SK-N-SH (cell line): Measurements from ENCODE around the gene POU2F1. TPM values are rescaled to one million over a fixed set of nuclear protein-coding genes. Genes with fewer than 3 reads are reported as not detected.

Experiments
- CTCF ChIA-PET: fragments of 300-600, 350-600 bp; formaldehyde crosslinking; extraction: SDS; loops from one replicate; lab custom pipeline; 2021; lab: Yijun Ruan, JAX
- POLR2A ChIA-PET: fragments of 350-600 bp; sonication (Branson Sonifier 250); formaldehyde crosslinking; extraction: SDS; loops from one replicate; lab custom pipeline; 2020; ENCODE audit warnings: antibody characterized with exemption, inconsistent platforms; lab: Yijun Ruan, JAX
- DNase-seq: peaks from one replicate; pipeline ENCODE4 v3.0.0; 2012
- H2AFZ ChIP-seq: fragments of 200-600 bp; sonication (generic); 2 replicates; pipeline ENCODE4 v1.8.1; 2016; ENCODE audit warnings: antibody characterized with exemption, mild to moderate bottlenecking, low read depth
- H3F3A ChIP-seq: fragments of 200-600 bp; sonication (generic); replicated peaks from 2 replicates; pipeline ENCODE3; 2016; ENCODE audit warnings: antibody characterized with exemption, mild to moderate bottlenecking; ENCODE audit not compliant: insufficient read depth
- H3K27ac ChIP-seq, 2 experiments: fragments of 200-500 bp in 1 of 2; fragments of 200-600 bp in 1 of 2; sonication (Bioruptor generic) in 1 of 2; sonication (generic), shearing (Covaris generic) in 1 of 2; 2 replicates each; pipeline versions ENCODE4 v1.5.1 to v1.6.1; 2014 to 2016; ENCODE audit warnings: low read depth in 2 of 2, inconsistent platforms in 1 of 2, low read length in 1 of 2, mild to moderate bottlenecking in 1 of 2, mixed read lengths in 1 of 2
- H3K27me3 ChIP-seq: fragments of 200-600 bp; sonication (generic), shearing (Covaris generic); 2 replicates; pipeline ENCODE4 v1.6.1; 2016; ENCODE audit warnings: mixed run types; ENCODE audit not compliant: insufficient read depth
- H3K36me3 ChIP-seq, 2 experiments: fragments of 200-500 bp in 1 of 2; fragments of 200-600 bp in 1 of 2; sonication (Bioruptor generic) in 1 of 2; sonication (generic) in 1 of 2; replicated peaks in 1 of 2; 2 replicates each; pipeline versions ENCODE3 to v1.5.1; 2014 to 2016; ENCODE audit warnings: low read length in 1 of 2, mild to moderate bottlenecking in 1 of 2; ENCODE audit not compliant: insufficient read depth in 2 of 2, control insufficient read depth in 1 of 2
- H3K4me1 ChIP-seq, 2 experiments: fragments of 200-500 bp in 1 of 2; fragments of 200-600 bp in 1 of 2; sonication (Bioruptor generic) in 1 of 2; sonication (generic), shearing (Covaris generic) in 1 of 2; 2 replicates each; pipeline versions ENCODE4 v1.5.1 to v1.6.1; 2014 to 2016; ENCODE audit warnings: low read depth in 1 of 2, low read length in 1 of 2, mixed run types in 1 of 2; ENCODE audit not compliant: insufficient read depth in 2 of 2, control insufficient read depth in 1 of 2
- H3K4me2 ChIP-seq: fragments of 200-600 bp; sonication (generic), shearing (Covaris generic); 2 replicates; pipeline ENCODE4 v1.6.1; 2017; ENCODE audit warnings: mixed run types
- H3K4me3 ChIP-seq, 2 experiments: fragments of 200-500 bp in 1 of 2; fragments of 200-600 bp in 1 of 2; sonication (Bioruptor generic) in 1 of 2; sonication (generic), shearing (Covaris generic) in 1 of 2; 2 replicates each; pipeline versions ENCODE4 v1.5.1 to v1.8.1; 2014 to 2016; ENCODE audit warnings: low read depth in 2 of 2, inconsistent platforms in 1 of 2, low read length in 1 of 2, mild to moderate bottlenecking in 1 of 2, mixed read lengths in 1 of 2, moderate library complexity in 1 of 2
- H3K79me2 ChIP-seq: fragments of 200-600 bp; sonication (generic); 2 replicates; pipeline ENCODE4 v1.8.1; 2017; ENCODE audit warnings: mild to moderate bottlenecking; ENCODE audit not compliant: insufficient read depth
- H3K9ac ChIP-seq: fragments of 200-600 bp; sonication (generic); 2 replicates; pipeline ENCODE4 v1.6.1; 2017; ENCODE audit warnings: mixed run types
- H3K9me2 ChIP-seq: fragments of 200-600 bp; sonication (generic); 2 replicates; pipeline ENCODE4 v1.6.1; 2017; ENCODE audit warnings: mixed run types
- H3K9me3 ChIP-seq: fragments of 200-600 bp; sonication (generic); 2 replicates; pipeline ENCODE4 v1.6.1; 2017; ENCODE audit warnings: mixed run types, mild to moderate bottlenecking, moderate library complexity
- H4K20me1 ChIP-seq: fragments of 200-600 bp; sonication (generic); 2 replicates; pipeline ENCODE4 v1.6.1; 2017; ENCODE audit warnings: mild to moderate bottlenecking, mixed run types; ENCODE audit not compliant: insufficient read depth
- CHD2 ChIP-seq: fragments of 150-350 bp; IDR thresholded peaks from 2 replicates; pipeline ENCODE4 v1.6.1; 2018; ENCODE audit warnings: low read length; ENCODE audit not compliant: partially characterized antibody
- ELF1 ChIP-seq: IDR thresholded peaks from 2 replicates; pipeline ENCODE4 v1.4.0; 2012
- GABPA ChIP-seq: IDR thresholded peaks from 2 replicates; pipeline ENCODE4 v1.4.0; 2012; ENCODE audit warnings: low read depth, mild to moderate bottlenecking
- JUND ChIP-seq: IDR thresholded peaks from 2 replicates; pipeline ENCODE4 v1.4.0; 2012
- MXI1 ChIP-seq: IDR thresholded peaks from 2 replicates; pipeline ENCODE4 v1.6.1; 2012; ENCODE audit warnings: mild to moderate bottlenecking, low read depth, low read length, improper control_type of control experiment
- NFIC ChIP-seq: IDR thresholded peaks from 2 replicates; pipeline ENCODE4 v1.4.0; 2012; ENCODE audit warnings: borderline replicate concordance
- NRF1 ChIP-seq: IDR thresholded peaks from 2 replicates; pipeline ENCODE4 v1.6.1; 2012; ENCODE audit warnings: low read depth, mild to moderate bottlenecking, low read length
- RAD21 ChIP-seq: IDR thresholded peaks from 2 replicates; pipeline ENCODE4 v1.6.1; 2012; ENCODE audit warnings: mild to moderate bottlenecking, low read length
- RCOR1 ChIP-seq: fragments of 150-350 bp; IDR thresholded peaks from 2 replicates; pipeline ENCODE4 v1.6.1; 2017; ENCODE audit warnings: antibody characterized with exemption, low read length
- RFX5 ChIP-seq: IDR thresholded peaks from 2 replicates; pipeline ENCODE4 v1.6.1; 2012; ENCODE audit warnings: mild to moderate bottlenecking, improper control_type of control experiment, low read length
- SMC3 ChIP-seq: IDR thresholded peaks from 2 replicates; pipeline ENCODE4 v1.6.1; 2012; ENCODE audit warnings: low read depth, low read length, improper control_type of control experiment
- TAF1 ChIP-seq: IDR thresholded peaks from 2 replicates; pipeline ENCODE4 v1.6.1; 2012; ENCODE audit warnings: low read depth, mild to moderate bottlenecking, low read length, moderate library complexity, borderline replicate concordance
- TCF12 ChIP-seq: IDR thresholded peaks from 2 replicates; pipeline ENCODE4 v1.4.0; 2012
- TEAD4 ChIP-seq: IDR thresholded peaks from 2 replicates; pipeline ENCODE4 v1.4.0; 2012; ENCODE audit warnings: mild to moderate bottlenecking, borderline replicate concordance; ENCODE audit not compliant: insufficient read depth
- YY1 ChIP-seq: IDR thresholded peaks from 2 replicates; pipeline ENCODE4 v1.4.0; 2012; ENCODE audit warnings: low read depth, mild to moderate bottlenecking
- WGBS: methylation state at CpG from one replicate; pipeline ENCODE4 v1.1.6; 2017; ENCODE audit warnings: low lambda C conversion rate; 5-methylcytosine and 5-hydroxymethylcytosine counted together
- polyA plus RNA-seq, 3 experiments: library from polyadenylated mRNA; depleted of rRNA; stranded (reverse); fragments of >200 nt; gene quantifications; 2 replicates each; pipeline ENCODE4 v1.2.3, GENCODE V29; 2012
- TF ChIP-seq, protein P1 (sequence below): fragments of 200-600 bp; sonication (generic); IDR thresholded peaks from 2 replicates; pipeline ENCODE4 v1.6.1; 2017; ENCODE audit warnings: antibody characterized with exemption, mild to moderate bottlenecking, moderate library complexity
- TF ChIP-seq, protein P2 (sequence below): IDR thresholded peaks from 2 replicates; pipeline ENCODE4; 2012
- TF ChIP-seq, protein P3 (sequence below): IDR thresholded peaks from 2 replicates; pipeline ENCODE4 v1.4.0; 2012; ENCODE audit warnings: low read depth, borderline replicate concordance

Gene POU2F1
- polyA plus RNA-seq, 1 of the 3 experiments (the other 2 are of a cell fraction), result 1.2 TPM

DNA sequence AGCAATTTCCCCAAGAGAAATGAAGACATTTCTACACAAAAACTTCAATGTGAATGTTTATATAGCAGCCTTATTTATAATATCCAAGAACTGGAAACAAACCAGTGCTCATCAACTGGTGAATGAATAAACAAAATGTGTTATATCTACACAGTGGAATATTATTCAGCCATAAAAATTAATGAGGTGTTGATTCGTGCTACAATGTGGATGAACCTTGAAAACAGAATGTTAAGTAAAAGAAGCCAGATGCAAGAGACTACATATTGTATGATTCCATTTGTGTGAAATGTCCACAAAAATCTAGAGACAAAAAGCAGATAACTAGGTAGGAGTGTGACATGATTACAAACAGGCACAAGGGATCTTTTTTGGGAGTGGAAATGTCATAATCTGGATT, 187.7 kb downstream of the POU2F1 start:
- Histone ChIP-seq H3K9ac (no peak overlapping the region), H3K36me3 (peaks cover 18 to 26% of the 10 kb centered on the region in 2 experiments), H3K27me3 (no peaks in the 10 kb centered on the region), H3K79me2 (no peaks in the 10 kb centered on the region), H3K9me2 (no peaks in the 10 kb centered on the region), H3K9me3 (no peaks in the 10 kb centered on the region), H3K4me1 (no peaks in the 10 kb centered on the region; a peak in 2 of 4 replicates), H2AFZ (no peak overlapping the region), H3K4me2 (no peak overlapping the region), H4K20me1 (no peaks in the 10 kb centered on the region), H3F3A (peaks cover 6% of the 10 kb centered on the region), H3K4me3 (no peak overlapping the region), H3K27ac (no peak overlapping the region)
- no peak for TF ChIP-seq NRF1
- TF ChIP-seq SMC3, result no peak
- no peak for TF ChIP-seq TEAD4
- no peak for TF ChIP-seq RFX5
- no peak for TF ChIP-seq MXI1
- ChIA-PET POLR2A (no interaction called here), CTCF (interaction anchor here (1.0 to 2.0 kb wide), 4 partner anchors 32 to 140 kb away, joined by 3 to 9 read pairs (median 6); no protein-coding TSS in a partner anchor)
- no peak for DNase-seq
- 96% methylated on average over 1 of the region's 1 CpG for WGBS

DNA sequence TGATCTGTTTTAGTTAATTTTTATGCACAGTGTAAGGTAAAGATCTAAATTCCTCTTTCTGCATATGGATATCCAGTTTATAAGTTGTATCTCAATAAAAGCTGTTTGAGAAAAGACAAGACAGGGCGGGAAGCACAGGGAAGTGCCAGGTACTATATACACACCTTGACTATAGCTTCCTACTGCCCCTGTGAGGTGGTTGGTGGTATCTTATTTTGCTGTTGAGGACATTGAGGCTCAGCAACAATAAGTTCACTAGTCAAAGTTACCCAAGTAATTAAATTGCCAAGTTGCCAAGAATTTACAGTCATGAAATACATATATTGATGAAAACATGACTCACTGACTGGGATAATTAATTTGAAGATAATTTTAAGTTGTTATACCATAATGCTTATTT, 188.5 kb downstream of the POU2F1 start:
- Histone ChIP-seq H4K20me1 (no peaks in the 10 kb centered on the region), H3K9ac (no peak overlapping the region), H3F3A (peaks cover 6% of the 10 kb centered on the region), H3K27me3 (no peaks in the 10 kb centered on the region), H2AFZ (no peak overlapping the region), H3K36me3 (peaks cover 20 to 32% of the 10 kb centered on the region in 2 experiments), H3K79me2 (no peaks in the 10 kb centered on the region), H3K9me2 (no peaks in the 10 kb centered on the region), H3K4me3 (no peak overlapping the region), H3K4me2 (no peak overlapping the region), H3K27ac (no peak overlapping the region), H3K4me1 (no peaks in the 10 kb centered on the region; a peak in 2 of 4 replicates), H3K9me3 (no peaks in the 10 kb centered on the region)
- WGBS, result 95% methylated on average over 1 of the region's 1 CpG
- TF ChIP-seq, protein P1, sequence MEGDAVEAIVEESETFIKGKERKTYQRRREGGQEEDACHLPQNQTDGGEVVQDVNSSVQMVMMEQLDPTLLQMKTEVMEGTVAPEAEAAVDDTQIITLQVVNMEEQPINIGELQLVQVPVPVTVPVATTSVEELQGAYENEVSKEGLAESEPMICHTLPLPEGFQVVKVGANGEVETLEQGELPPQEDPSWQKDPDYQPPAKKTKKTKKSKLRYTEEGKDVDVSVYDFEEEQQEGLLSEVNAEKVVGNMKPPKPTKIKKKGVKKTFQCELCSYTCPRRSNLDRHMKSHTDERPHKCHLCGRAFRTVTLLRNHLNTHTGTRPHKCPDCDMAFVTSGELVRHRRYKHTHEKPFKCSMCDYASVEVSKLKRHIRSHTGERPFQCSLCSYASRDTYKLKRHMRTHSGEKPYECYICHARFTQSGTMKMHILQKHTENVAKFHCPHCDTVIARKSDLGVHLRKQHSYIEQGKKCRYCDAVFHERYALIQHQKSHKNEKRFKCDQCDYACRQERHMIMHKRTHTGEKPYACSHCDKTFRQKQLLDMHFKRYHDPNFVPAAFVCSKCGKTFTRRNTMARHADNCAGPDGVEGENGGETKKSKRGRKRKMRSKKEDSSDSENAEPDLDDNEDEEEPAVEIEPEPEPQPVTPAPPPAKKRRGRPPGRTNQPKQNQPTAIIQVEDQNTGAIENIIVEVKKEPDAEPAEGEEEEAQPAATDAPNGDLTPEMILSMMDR, result peak; percentile 27; the same call in 1 of the 2 replicates
- TF ChIP-seq, protein P2, sequence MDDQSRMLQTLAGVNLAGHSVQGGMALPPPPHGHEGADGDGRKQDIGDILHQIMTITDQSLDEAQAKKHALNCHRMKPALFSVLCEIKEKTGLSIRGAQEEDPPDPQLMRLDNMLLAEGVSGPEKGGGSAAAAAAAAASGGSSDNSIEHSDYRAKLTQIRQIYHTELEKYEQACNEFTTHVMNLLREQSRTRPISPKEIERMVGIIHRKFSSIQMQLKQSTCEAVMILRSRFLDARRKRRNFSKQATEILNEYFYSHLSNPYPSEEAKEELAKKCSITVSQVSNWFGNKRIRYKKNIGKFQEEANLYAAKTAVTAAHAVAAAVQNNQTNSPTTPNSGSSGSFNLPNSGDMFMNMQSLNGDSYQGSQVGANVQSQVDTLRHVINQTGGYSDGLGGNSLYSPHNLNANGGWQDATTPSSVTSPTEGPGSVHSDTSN, result no peak
- no peak for TF ChIP-seq YY1
- no peak for TF ChIP-seq TAF1
- TF ChIP-seq NFIC, result no peak
- TF ChIP-seq SMC3, result 0 out of 2 replicates have a peak, but pooled peaks have one; percentile 7
- TF ChIP-seq ELF1, result no peak
- no peak for TF ChIP-seq NRF1
- no peak for TF ChIP-seq TCF12
- no peak for TF ChIP-seq RCOR1
- TF ChIP-seq, protein P3, sequence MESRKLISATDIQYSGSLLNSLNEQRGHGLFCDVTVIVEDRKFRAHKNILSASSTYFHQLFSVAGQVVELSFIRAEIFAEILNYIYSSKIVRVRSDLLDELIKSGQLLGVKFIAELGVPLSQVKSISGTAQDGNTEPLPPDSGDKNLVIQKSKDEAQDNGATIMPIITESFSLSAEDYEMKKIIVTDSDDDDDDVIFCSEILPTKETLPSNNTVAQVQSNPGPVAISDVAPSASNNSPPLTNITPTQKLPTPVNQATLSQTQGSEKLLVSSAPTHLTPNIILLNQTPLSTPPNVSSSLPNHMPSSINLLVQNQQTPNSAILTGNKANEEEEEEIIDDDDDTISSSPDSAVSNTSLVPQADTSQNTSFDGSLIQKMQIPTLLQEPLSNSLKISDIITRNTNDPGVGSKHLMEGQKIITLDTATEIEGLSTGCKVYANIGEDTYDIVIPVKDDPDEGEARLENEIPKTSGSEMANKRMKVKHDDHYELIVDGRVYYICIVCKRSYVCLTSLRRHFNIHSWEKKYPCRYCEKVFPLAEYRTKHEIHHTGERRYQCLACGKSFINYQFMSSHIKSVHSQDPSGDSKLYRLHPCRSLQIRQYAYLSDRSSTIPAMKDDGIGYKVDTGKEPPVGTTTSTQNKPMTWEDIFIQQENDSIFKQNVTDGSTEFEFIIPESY, result no peak
- no peak for TF ChIP-seq CHD2
- no peak for TF ChIP-seq JUND
- no peak for TF ChIP-seq GABPA
- TF ChIP-seq RAD21, result peak; percentile 19; the same call in 1 of the 2 replicates
- POLR2A ChIA-PET, result no interaction called here
- CTCF ChIA-PET, result interaction anchor here (0.7 to 2.0 kb wide), 4 partner anchors 10 to 141 kb away, joined by 3 to 9 read pairs (median 4); no protein-coding TSS in a partner anchor
- no peak for DNase-seq
